ENCODE measurements around the gene CTLA4.

CTLA4 gene

GRCh38 chr2:203855274-203855673 lies 12.3 kb upstream of the CTLA4 start:
- DNase-seq: no peak
- no peaks in the 10 kb centered on the region for H3K9me3 ChIP-seq (ENCODE audit: control insufficient read depth, low read length)
- H3K36me3 ChIP-seq (ENCODE audit: control insufficient read depth, insufficient read depth, low read length): no peaks in the 10 kb centered on the region
- no peak overlapping the region for H3K4me3 ChIP-seq (ENCODE audit: insufficient read depth, low read depth, low read length, poor library complexity, severe bottlenecking)
- H3K27ac ChIP-seq (ENCODE audit: insufficient read depth, low read length, poor library complexity, severe bottlenecking): no peak overlapping the region
- peaks cover 7% of the 10 kb centered on the region for H3K4me1 ChIP-seq (ENCODE audit: control insufficient read depth, insufficient read depth, low read length, poor library complexity, severe bottlenecking)
- no peaks in the 10 kb centered on the region for H3K27me3 ChIP-seq (replicated peaks; ENCODE audit: control insufficient read depth, insufficient read depth, low read length, poor library complexity, severe bottlenecking)

- H3K4me3 ChIP-seq (ENCODE audit: insufficient read depth, low read depth, low read length, poor library complexity, severe bottlenecking): no peak overlapping the region
- H3K9me3 ChIP-seq (ENCODE audit: control insufficient read depth, low read length): no peaks in the 10 kb centered on the region
- H3K4me1 ChIP-seq (ENCODE audit: control insufficient read depth, insufficient read depth, low read length, poor library complexity, severe bottlenecking): peaks cover 7% of the 10 kb centered on the region
- H3K27ac ChIP-seq (ENCODE audit: insufficient read depth, low read length, poor library complexity, severe bottlenecking): no peak overlapping the region
- no peaks in the 10 kb centered on the region for H3K36me3 ChIP-seq (ENCODE audit: control insufficient read depth, insufficient read depth, low read length)
- H3K27me3 ChIP-seq (replicated peaks; ENCODE audit: control insufficient read depth, insufficient read depth, low read length, poor library complexity, severe bottlenecking): no peaks in the 10 kb centered on the region
- no peak for DNase-seq
These were observed 9.9 kb upstream of the CTLA4 start for GRCh38 chr2:203857656-203858055.

GRCh38 chr2:203858176-203858575 lies 9.4 kb upstream of the CTLA4 start:
- Histone ChIP-seq H3K27me3 (replicated peaks; ENCODE audit: control insufficient read depth, insufficient read depth, low read length, poor library complexity, severe bottlenecking) (no peaks in the 10 kb centered on the region), H3K36me3 (ENCODE audit: control insufficient read depth, insufficient read depth, low read length) (no peaks in the 10 kb centered on the region), H3K4me3 (ENCODE audit: insufficient read depth, low read depth, low read length, poor library complexity, severe bottlenecking) (no peak overlapping the region), H3K9me3 (ENCODE audit: control insufficient read depth, low read length) (no peaks in the 10 kb centered on the region), H3K27ac (ENCODE audit: insufficient read depth, low read length, poor library complexity, severe bottlenecking) (no peak overlapping the region), H3K4me1 (ENCODE audit: control insufficient read depth, insufficient read depth, low read length, poor library complexity, severe bottlenecking) (peaks cover 7% of the 10 kb centered on the region)
- no peak for DNase-seq

- Histone ChIP-seq H3K4me1 (ENCODE audit: control insufficient read depth, insufficient read depth, low read length, poor library complexity, severe bottlenecking) (peaks cover 7% of the 10 kb centered on the region), H3K4me3 (ENCODE audit: insufficient read depth, low read depth, low read length, poor library complexity, severe bottlenecking) (no peak overlapping the region), H3K27ac (ENCODE audit: insufficient read depth, low read length, poor library complexity, severe bottlenecking) (no peak overlapping the region), H3K27me3 (replicated peaks; ENCODE audit: control insufficient read depth, insufficient read depth, low read length, poor library complexity, severe bottlenecking) (no peaks in the 10 kb centered on the region), H3K36me3 (ENCODE audit: control insufficient read depth, insufficient read depth, low read length) (no peaks in the 10 kb centered on the region), H3K9me3 (ENCODE audit: control insufficient read depth, low read length) (no peaks in the 10 kb centered on the region)
- no peak for DNase-seq
These were observed 8.4 kb upstream of the CTLA4 start for GRCh38 chr2:203859030-203859789.

GRCh38 chr2:203861197-203861596 lies 6.4 kb upstream of the CTLA4 start:
- no peak overlapping the region for H3K4me3 ChIP-seq (ENCODE audit: insufficient read depth, low read depth, low read length, poor library complexity, severe bottlenecking)

GRCh38 chr2:203861607-203862006 lies 6.0 kb upstream of the CTLA4 start:
- Histone ChIP-seq H3K9me3 (ENCODE audit: control insufficient read depth, low read length) (no peaks in the 10 kb centered on the region), H3K4me3 (ENCODE audit: insufficient read depth, low read depth, low read length, poor library complexity, severe bottlenecking) (no peak overlapping the region), H3K4me1 (ENCODE audit: control insufficient read depth, insufficient read depth, low read length, poor library complexity, severe bottlenecking) (peaks cover 7% of the 10 kb centered on the region), H3K36me3 (ENCODE audit: control insufficient read depth, insufficient read depth, low read length) (no peaks in the 10 kb centered on the region), H3K27ac (ENCODE audit: insufficient read depth, low read length, poor library complexity, severe bottlenecking) (no peak overlapping the region), H3K27me3 (replicated peaks; ENCODE audit: control insufficient read depth, insufficient read depth, low read length, poor library complexity, severe bottlenecking) (no peaks in the 10 kb centered on the region)
- DNase-seq: no peak

More at GRCh38 chr2:203861197-203861596, 6.4 kb upstream of the CTLA4 start:
- no peak for DNase-seq
- H3K4me1 ChIP-seq (ENCODE audit: control insufficient read depth, insufficient read depth, low read length, poor library complexity, severe bottlenecking): peaks cover 7% of the 10 kb centered on the region
- no peaks in the 10 kb centered on the region for H3K9me3 ChIP-seq (ENCODE audit: control insufficient read depth, low read length)
- no peak overlapping the region for H3K27ac ChIP-seq (ENCODE audit: insufficient read depth, low read length, poor library complexity, severe bottlenecking)
- no peaks in the 10 kb centered on the region for H3K36me3 ChIP-seq (ENCODE audit: control insufficient read depth, insufficient read depth, low read length)
- H3K27me3 ChIP-seq (replicated peaks; ENCODE audit: control insufficient read depth, insufficient read depth, low read length, poor library complexity, severe bottlenecking): no peaks in the 10 kb centered on the region

GRCh38 chr2:203869223-203870042 lies 1.9 kb downstream of the CTLA4 start:
- DNase-seq: peak; percentile 14 to 43 (median 21)
- peak overlapping the region; percentile 76 for H3K27ac ChIP-seq (ENCODE audit: insufficient read depth, low read length, poor library complexity, severe bottlenecking)
- no peaks in the 10 kb centered on the region for H3K27me3 ChIP-seq (replicated peaks; ENCODE audit: control insufficient read depth, insufficient read depth, low read length, poor library complexity, severe bottlenecking)
- no peaks in the 10 kb centered on the region for H3K36me3 ChIP-seq (ENCODE audit: control insufficient read depth, insufficient read depth, low read length)
- H3K4me1 ChIP-seq (ENCODE audit: control insufficient read depth, insufficient read depth, low read length, poor library complexity, severe bottlenecking): peaks cover 23% of the 10 kb centered on the region
- H3K4me3 ChIP-seq (ENCODE audit: insufficient read depth, low read depth, low read length, poor library complexity, severe bottlenecking): peak overlapping the region; percentile 58
- no peaks in the 10 kb centered on the region for H3K9me3 ChIP-seq (ENCODE audit: control insufficient read depth, low read length)

- peaks cover 23% of the 10 kb centered on the region for H3K4me1 ChIP-seq (ENCODE audit: control insufficient read depth, insufficient read depth, low read length, poor library complexity, severe bottlenecking)
- no peak for DNase-seq
- peak overlapping the region; percentile 76 for H3K27ac ChIP-seq (ENCODE audit: insufficient read depth, low read length, poor library complexity, severe bottlenecking)
- peak overlapping the region; percentile 58 for H3K4me3 ChIP-seq (ENCODE audit: insufficient read depth, low read depth, low read length, poor library complexity, severe bottlenecking)
- H3K9me3 ChIP-seq (ENCODE audit: control insufficient read depth, low read length): no peaks in the 10 kb centered on the region
- H3K27me3 ChIP-seq (replicated peaks; ENCODE audit: control insufficient read depth, insufficient read depth, low read length, poor library complexity, severe bottlenecking): no peaks in the 10 kb centered on the region
- H3K36me3 ChIP-seq (ENCODE audit: control insufficient read depth, insufficient read depth, low read length): no peaks in the 10 kb centered on the region
These were observed 2.9 kb downstream of the CTLA4 start for GRCh38 chr2:203870481-203870880.

GRCh38 chr2:203870941-203871340 lies 3.4 kb downstream of the CTLA4 start:
- Histone ChIP-seq H3K27me3 (replicated peaks; ENCODE audit: control insufficient read depth, insufficient read depth, low read length, poor library complexity, severe bottlenecking) (no peaks in the 10 kb centered on the region), H3K27ac (ENCODE audit: insufficient read depth, low read length, poor library complexity, severe bottlenecking) (peak overlapping the region; percentile 76), H3K4me1 (ENCODE audit: control insufficient read depth, insufficient read depth, low read length, poor library complexity, severe bottlenecking) (peaks cover 23% of the 10 kb centered on the region), H3K36me3 (ENCODE audit: control insufficient read depth, insufficient read depth, low read length) (no peaks in the 10 kb centered on the region), H3K9me3 (ENCODE audit: control insufficient read depth, low read length) (no peaks in the 10 kb centered on the region), H3K4me3 (ENCODE audit: insufficient read depth, low read depth, low read length, poor library complexity, severe bottlenecking) (peak overlapping the region; percentile 58)
- no peak for DNase-seq

GRCh38 chr2:203871371-203871983 lies 3.9 kb downstream of the CTLA4 start:
- Histone ChIP-seq H3K4me1 (ENCODE audit: control insufficient read depth, insufficient read depth, low read length, poor library complexity, severe bottlenecking) (peaks cover 23% of the 10 kb centered on the region), H3K4me3 (ENCODE audit: insufficient read depth, low read depth, low read length, poor library complexity, severe bottlenecking) (peak overlapping the region; percentile 58), H3K27ac (ENCODE audit: insufficient read depth, low read length, poor library complexity, severe bottlenecking) (peak overlapping the region; percentile 42), H3K27me3 (replicated peaks; ENCODE audit: control insufficient read depth, insufficient read depth, low read length, poor library complexity, severe bottlenecking) (no peaks in the 10 kb centered on the region), H3K9me3 (ENCODE audit: control insufficient read depth, low read length) (no peaks in the 10 kb centered on the region), H3K36me3 (ENCODE audit: control insufficient read depth, insufficient read depth, low read length) (no peaks in the 10 kb centered on the region)
- DNase-seq: no peak
